ENCODE results near the gene GDPD1.
"Not testable (repeated sequence)": the region's sequence is repeated elsewhere in the genome, so short reads cannot be mapped to it uniquely, and the experiment has no call there.

Gene GDPD1

GRCh38 chr17:59254742-59255141 is 34.4 kb downstream of the GDPD1 start:
- no peak for DNase-seq

DNA sequence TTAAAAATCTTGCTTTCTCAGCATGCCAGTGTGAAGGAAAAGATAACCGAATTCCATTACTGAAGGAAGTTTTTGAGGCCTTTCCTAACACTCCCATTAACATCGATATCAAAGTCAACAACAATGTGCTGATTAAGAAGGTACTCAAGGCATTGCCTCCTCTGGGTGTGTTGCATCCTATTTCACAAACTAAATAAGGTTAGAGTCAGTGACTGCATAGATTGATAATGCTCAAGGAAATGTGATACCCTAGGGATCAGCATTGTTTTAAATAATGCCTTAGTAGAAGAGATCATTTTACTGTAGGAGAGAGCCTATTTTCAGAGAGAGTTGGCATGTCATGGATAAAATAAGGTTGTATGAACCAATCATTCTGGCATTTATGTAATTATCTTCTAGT is 36.8 kb downstream of the GDPD1 start:
- DNase-seq: no peak

DNA sequence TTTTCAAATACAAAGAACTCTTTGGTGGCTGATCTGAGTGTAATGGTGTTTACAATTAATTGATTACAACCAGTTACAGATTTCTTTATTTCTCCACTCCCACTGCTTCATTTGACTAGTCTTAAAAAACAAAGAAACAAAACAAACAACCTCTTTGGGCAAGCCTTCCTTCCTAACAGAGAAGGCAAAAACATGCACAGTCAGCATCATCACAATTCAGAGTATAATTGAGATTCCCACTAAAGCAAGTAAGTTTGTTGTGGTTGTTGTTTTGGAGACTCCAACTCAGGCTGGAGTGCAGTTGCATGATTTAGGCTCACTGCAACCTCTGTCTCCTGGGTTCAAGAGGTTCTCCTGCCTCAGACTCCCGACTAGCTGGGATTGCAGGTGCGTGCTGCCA is 40.4 kb downstream of the GDPD1 start:
- DNase-seq: no peak

- DNase-seq: no peak
Measured at GRCh38 chr17:59266745-59267144, 46.4 kb downstream of the GDPD1 start.

GRCh38 chr17:59267776-59268175 is 47.5 kb downstream of the GDPD1 start:
- no peak for DNase-seq

DNA sequence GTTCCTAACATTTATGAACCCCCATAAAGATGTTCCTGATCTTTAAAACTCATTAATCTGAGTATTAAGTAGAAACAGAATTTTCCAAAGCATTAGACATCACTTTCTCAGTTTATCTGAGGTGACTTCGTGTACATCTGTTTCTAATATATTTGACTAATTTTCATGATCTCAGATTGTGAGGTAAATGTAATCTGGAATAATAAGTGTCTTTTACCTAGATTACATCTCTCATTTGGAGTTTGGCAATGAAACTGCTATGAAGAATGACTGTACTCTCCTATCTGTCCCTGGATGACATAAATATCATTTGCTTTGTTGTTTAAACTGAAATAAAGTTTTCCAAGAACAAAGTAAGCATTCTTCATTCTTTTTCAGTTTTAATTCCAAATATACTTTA is 55.3 kb downstream of the GDPD1 start:
- no peak for DNase-seq

DNA sequence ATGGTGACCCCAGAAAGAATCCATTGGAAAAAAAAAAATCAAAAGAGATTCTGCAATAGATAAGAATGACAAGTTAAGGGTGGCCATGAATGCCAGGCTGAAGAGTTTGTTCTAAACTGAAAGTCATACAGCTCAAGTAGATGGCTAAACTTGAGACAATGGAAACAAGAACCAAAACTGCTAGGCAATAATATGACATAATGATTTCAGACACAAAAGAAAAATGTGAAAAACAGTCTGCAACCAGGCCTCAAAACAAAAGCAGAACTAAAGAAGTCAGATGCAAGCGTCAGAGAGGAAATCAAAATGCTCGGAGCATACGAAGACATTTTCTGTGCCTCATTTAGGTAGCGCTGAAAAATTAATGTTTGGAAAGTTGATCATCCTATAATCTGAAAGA is 56.7 kb downstream of the GDPD1 start:
- DNase-seq: no peak

DNA sequence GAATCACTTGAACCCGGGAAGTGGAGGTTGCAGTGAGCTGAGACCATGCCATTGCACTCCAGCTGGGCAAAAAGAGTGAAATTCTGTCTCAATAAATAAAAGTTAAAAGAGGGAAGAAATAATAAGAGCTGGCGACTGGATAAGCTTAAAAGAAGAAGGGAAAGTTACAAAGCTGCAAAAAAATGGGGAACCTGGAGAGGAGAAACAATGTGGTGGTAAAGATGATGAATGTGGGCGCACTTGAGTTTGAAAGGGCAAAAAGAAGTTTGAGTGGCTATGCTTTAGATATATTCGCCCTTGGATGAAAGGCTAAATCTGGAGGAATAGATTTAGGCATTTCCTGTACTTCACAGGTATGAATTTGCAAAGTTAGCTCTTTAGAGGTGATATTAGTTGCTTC is 58.1 kb downstream of the GDPD1 start:
- DNase-seq: no peak

- no peak for DNase-seq
Measured at GRCh38 chr17:59284317-59284716, 64.0 kb downstream of the GDPD1 start.

GRCh38 chr17:59287452-59287851 is 67.1 kb downstream of the GDPD1 start:
- no peak for DNase-seq

- no peak for DNase-seq
Measured at GRCh38 chr17:59287891-59288290, 67.6 kb downstream of the GDPD1 start.

- DNase-seq: no peak
Measured at GRCh38 chr17:59289981-59290301, 69.6 kb downstream of the GDPD1 start.

GRCh38 chr17:59290302-59290998 is 70.1 kb downstream of the GDPD1 start:
- not testable (repeated sequence) for DNase-seq

- no peak for DNase-seq
Measured at GRCh38 chr17:59292174-59292523, 71.8 kb downstream of the GDPD1 start.

GRCh38 chr17:59296190-59296589 is 75.9 kb downstream of the GDPD1 start:
- DNase-seq: no peak

- no peak for DNase-seq
Measured at GRCh38 chr17:59298521-59298920, 78.2 kb downstream of the GDPD1 start.

DNA sequence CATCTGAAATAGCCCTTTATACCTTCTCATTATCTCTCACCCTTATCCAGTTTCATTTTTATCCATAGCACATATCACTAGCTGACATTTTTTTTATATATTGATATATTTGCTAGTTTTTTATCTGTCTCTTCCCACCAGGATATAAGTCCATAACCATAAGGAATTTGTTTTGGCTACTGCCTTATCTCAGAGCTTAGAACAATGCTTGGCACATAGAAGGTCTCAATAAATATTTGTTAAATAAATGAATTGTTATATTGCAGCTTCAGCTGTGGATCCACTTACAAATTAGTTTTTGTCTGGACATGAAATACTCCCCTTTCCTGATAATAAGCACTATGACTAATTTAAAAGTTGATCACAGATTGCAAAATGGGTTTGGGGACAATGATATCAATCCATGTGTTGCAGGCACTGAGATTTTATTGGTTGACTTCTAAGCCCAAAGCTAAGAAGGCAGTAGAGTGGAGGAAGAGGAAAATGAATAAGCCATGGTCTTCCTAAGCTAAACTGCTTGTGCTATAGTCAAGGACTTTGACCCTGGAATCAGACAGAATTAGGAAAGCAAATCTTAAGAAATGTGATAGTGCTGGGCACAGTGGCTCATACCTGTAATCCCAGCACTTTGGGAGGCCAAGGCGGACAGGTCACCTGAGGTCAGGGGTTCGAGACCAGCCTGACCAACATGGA is 79.2 kb downstream of the GDPD1 start:
- no peak for DNase-seq

DNA sequence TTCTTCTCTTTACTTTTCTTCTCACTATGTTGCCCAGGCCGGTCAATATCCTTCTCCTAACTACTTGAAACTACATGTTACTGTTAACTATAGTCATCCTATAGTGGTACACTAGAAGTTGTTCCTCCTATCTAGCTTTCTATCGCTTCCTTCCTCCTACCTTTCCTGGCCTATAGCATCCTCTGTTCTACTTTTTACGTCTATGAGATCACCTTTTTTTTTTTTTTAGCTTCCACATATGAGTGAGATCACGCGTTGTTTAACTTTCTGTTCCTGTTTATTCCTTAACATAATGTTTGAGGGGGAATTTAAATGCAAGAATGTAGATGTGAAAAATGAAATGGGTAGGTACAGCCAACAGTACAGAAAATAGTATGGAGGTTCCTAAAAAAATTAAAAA is 80.6 kb downstream of the GDPD1 start:
- DNase-seq: no peak

DNA sequence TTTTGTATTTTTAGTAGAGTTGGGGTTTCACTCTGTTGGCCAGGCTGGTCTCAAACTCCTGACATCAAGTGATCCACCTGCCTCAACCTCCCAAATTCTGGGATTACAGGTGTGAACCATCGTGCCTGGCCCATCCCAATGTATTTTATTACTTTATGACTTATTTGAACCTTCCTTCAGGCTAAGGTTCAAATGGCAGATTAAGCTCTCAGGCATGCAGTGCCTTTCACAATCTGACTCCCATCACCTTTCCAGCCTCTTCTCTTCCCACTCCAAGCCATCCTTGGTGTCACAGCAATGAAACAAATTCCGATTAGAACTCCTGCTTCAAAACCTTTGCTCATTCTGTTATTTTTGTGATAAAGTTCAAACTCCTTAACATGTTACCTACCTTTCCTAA is 84.5 kb downstream of the GDPD1 start:
- DNase-seq: no peak

- DNase-seq: no peak
Measured at GRCh38 chr17:59310263-59310920, 90.1 kb downstream of the GDPD1 start.

DNA sequence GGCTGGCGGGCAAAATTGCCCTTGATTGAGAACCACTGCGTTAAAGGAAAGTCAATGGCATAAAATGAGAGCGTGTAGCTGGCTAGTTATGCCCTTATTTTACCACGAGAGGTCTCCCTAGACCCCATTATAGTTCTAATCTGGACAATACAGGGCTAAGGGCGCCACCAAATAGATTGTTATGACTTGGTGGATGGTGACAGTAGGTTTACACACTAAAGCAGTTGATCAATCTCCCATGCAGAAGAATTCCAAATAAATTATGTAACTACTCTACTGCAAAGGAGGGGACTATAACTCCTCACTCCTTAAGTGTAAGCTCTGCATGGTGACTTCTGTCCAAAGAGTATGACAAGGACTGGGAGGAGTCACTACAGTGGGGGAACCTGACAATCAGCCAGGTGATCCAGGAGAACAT is 90.7 kb downstream of the GDPD1 start:
- DNase-seq: peak; percentile 54

- not testable (repeated sequence) for DNase-seq
Measured at GRCh38 chr17:59311521-59311920, 91.2 kb downstream of the GDPD1 start.

GRCh38 chr17:59315866-59316265 is 95.6 kb downstream of the GDPD1 start:
- no peak for DNase-seq
